Fibroblast of lung (primary cell): ENCODE results near the gene BTAF1. TPM values are rescaled to one million over a fixed set of nuclear protein-coding genes. Genes with fewer than 3 reads are reported as not detected.

Experiments used
- DNase-seq, 2 donors: peaks; one replicate each; pipeline versions ENCODE4 v3.0.0 to v3.0.0-alpha.2; 2010; ENCODE audit warnings: low read depth in 2 of 2
- H2AFZ ChIP-seq: 2 replicates; pipeline ENCODE4 v1.5.1; 2012; ENCODE audit warnings: low read length, control low read depth, inconsistent platforms
- H3K27ac ChIP-seq: 2 replicates; pipeline ENCODE4 v1.5.1; 2011; ENCODE audit warnings: low read length, control low read depth; ENCODE audit not compliant: insufficient read depth
- H3K27me3 ChIP-seq: 2 replicates; pipeline ENCODE4 v1.5.1; 2011; ENCODE audit warnings: mild to moderate bottlenecking, low read length; ENCODE audit not compliant: control insufficient read depth, insufficient read depth
- H3K36me3 ChIP-seq: 2 replicates; pipeline ENCODE4 v1.5.1; 2011; ENCODE audit warnings: low read length; ENCODE audit not compliant: control insufficient read depth, insufficient read depth
- H3K4me1 ChIP-seq: 2 replicates; pipeline ENCODE4 v1.5.1; 2011; ENCODE audit warnings: low read length; ENCODE audit not compliant: control insufficient read depth, insufficient read depth; ENCODE audit errors: extremely low read depth
- H3K4me2 ChIP-seq: 2 replicates; pipeline ENCODE4 v1.5.1; 2011; ENCODE audit warnings: low read length, control low read depth; ENCODE audit not compliant: insufficient read depth; ENCODE audit errors: extremely low read depth
- H3K4me3 ChIP-seq, 4 experiments: fragments of 200-600 bp in 1 of 4; sonication (generic) in 1 of 4; replicated peaks in 1 of 4; 2 replicates each; pipeline ENCODE4 v1.5.1; 2011 to 2016; ENCODE audit warnings: low read length in 4 of 4, low read depth in 3 of 4, mild to moderate bottlenecking in 3 of 4, control low read depth in 2 of 4, inconsistent platforms in 1 of 4, mixed read lengths in 1 of 4; ENCODE audit not compliant: insufficient read depth in 1 of 4; ENCODE audit errors: control extremely low read depth in 1 of 4
- H3K79me2 ChIP-seq: 2 replicates; pipeline ENCODE4 v1.5.1; 2012; ENCODE audit warnings: mild to moderate bottlenecking, low read length, inconsistent platforms; ENCODE audit not compliant: control insufficient read depth, insufficient read depth
- H3K9ac ChIP-seq: 2 replicates; pipeline ENCODE4 v1.5.1; 2011; ENCODE audit warnings: mild to moderate bottlenecking, low read length, control low read depth; ENCODE audit not compliant: insufficient read depth
- H3K9me3 ChIP-seq: 2 replicates; pipeline ENCODE4 v1.5.1; 2012; ENCODE audit warnings: low read depth, low read length; ENCODE audit not compliant: control insufficient read depth, insufficient read depth
- H4K20me1 ChIP-seq: 2 replicates; pipeline ENCODE4 v1.5.1; 2011; ENCODE audit warnings: low read length; ENCODE audit not compliant: control insufficient read depth, insufficient read depth; ENCODE audit errors: extremely low read depth
- CTCF ChIP-seq, 2 donors: IDR thresholded peaks in 1 of 2; conservative IDR thresholded peaks in 1 of 2; 1 replicate in 1 of 2; 2 replicates in 1 of 2; pipeline ENCODE4 v1.5.1; 2011 to 2012; ENCODE audit warnings: low read length in 2 of 2, control low read depth in 1 of 2, inconsistent platforms in 1 of 2, low read depth in 1 of 2, mild to moderate bottlenecking in 1 of 2
- EZH2 ChIP-seq: IDR thresholded peaks from 2 replicates; pipeline ENCODE4 v1.5.1; 2012; ENCODE audit warnings: low read length, control low read depth, mild to moderate bottlenecking; ENCODE audit errors: missing control alignments
- polyA plus RNA-seq, 2 donors: library from polyadenylated mRNA; depleted of rRNA in 1 of 2; stranded (reverse) in 1 of 2; unstranded in 1 of 2; fragments of >200 nt; gene quantifications; 2 replicates each; pipeline ENCODE4 v1.2.1, GENCODE V29; 2011 to 2012; ENCODE audit warnings: missing spikeins in 1 of 2
- total RNA-seq: library from RNA; depleted of rRNA; stranded (reverse); fragments of >200 nt; gene quantifications from 2 replicates; pipeline ENCODE4 v1.2.1, GENCODE V29; 2014

The BTAF1 gene
- total and polyA plus RNA-seq, 2 donors (not counting 1 experiment from before 2014, with no cell fraction given): 27.4 to 39.8 TPM

GRCh38 chr10:91992031-91992430, 68.5 kb downstream of the BTAF1 start:
- H3K36me3 ChIP-seq: no peaks in the 10 kb centered on the region
- no peaks in the 10 kb centered on the region for H3K4me1 ChIP-seq
- H3K9ac ChIP-seq: no peak overlapping the region
- H3K9me3 ChIP-seq: no peaks in the 10 kb centered on the region
- no peak overlapping the region for H2AFZ ChIP-seq
- no peaks in the 10 kb centered on the region for H4K20me1 ChIP-seq
- no peak overlapping the region for H3K27ac ChIP-seq
- H3K27me3 ChIP-seq: no peaks in the 10 kb centered on the region
- TF ChIP-seq CTCF (conservative IDR thresholded peaks at IDR 0.05 in 1 of 2, IDR thresholded peaks at IDR 0.05 in 1 of 2; ENCODE audit: low read depth in 1 of 2, low read length in 2 of 2) (no peak), EZH2 (no peak)
- DNase-seq: no peak
- no peaks in the 10 kb centered on the region for H3K79me2 ChIP-seq
- H3K4me3 ChIP-seq: no peak overlapping the region
- no peak overlapping the region for H3K4me2 ChIP-seq

GRCh38 chr10:91996266-91996665, 72.7 kb downstream of the BTAF1 start:
- Histone ChIP-seq H2AFZ (no peak overlapping the region), H4K20me1 (no peaks in the 10 kb centered on the region), H3K9me3 (no peaks in the 10 kb centered on the region), H3K27ac (no peak overlapping the region), H3K9ac (no peak overlapping the region), H3K4me2 (no peak overlapping the region), H3K27me3 (no peaks in the 10 kb centered on the region), H3K4me3 (no peak overlapping the region), H3K79me2 (no peaks in the 10 kb centered on the region), H3K36me3 (no peaks in the 10 kb centered on the region), H3K4me1 (no peaks in the 10 kb centered on the region)
- DNase-seq: no peak
- TF ChIP-seq EZH2: no peak
- TF ChIP-seq CTCF (conservative IDR thresholded peaks at IDR 0.05 in 1 of 2, IDR thresholded peaks at IDR 0.05 in 1 of 2; ENCODE audit: low read depth in 1 of 2, low read length in 2 of 2): no peak

GRCh38 chr10:92001581-92001980, 78.0 kb downstream of the BTAF1 start:
- no peaks in the 10 kb centered on the region for H3K36me3 ChIP-seq
- no peaks in the 10 kb centered on the region for H4K20me1 ChIP-seq
- no peaks in the 10 kb centered on the region for H3K79me2 ChIP-seq
- no peak for DNase-seq
- H2AFZ ChIP-seq: no peak overlapping the region
- no peaks in the 10 kb centered on the region for H3K27me3 ChIP-seq
- no peaks in the 10 kb centered on the region for H3K4me1 ChIP-seq
- H3K9ac ChIP-seq: no peak overlapping the region
- no peak overlapping the region for H3K27ac ChIP-seq
- H3K4me2 ChIP-seq: no peak overlapping the region
- H3K4me3 ChIP-seq: no peak overlapping the region
- TF ChIP-seq CTCF (conservative IDR thresholded peaks at IDR 0.05 in 1 of 2, IDR thresholded peaks at IDR 0.05 in 1 of 2; ENCODE audit: low read depth in 1 of 2, low read length in 2 of 2): no peak
- TF ChIP-seq EZH2: no peak
- H3K9me3 ChIP-seq: no peaks in the 10 kb centered on the region
